Middle frontal gyrus (tissue), 1 donor: ENCODE data around the gene MORN1.

ENCODE experiments used
- DNase-seq: peaks from one replicate; pipeline ENCODE4 v3.0.0-alpha.2; 2015; ENCODE audit warnings: low spot score; ENCODE audit errors: extremely low spot score

MORN1 gene

GRCh38 chr1:2386636-2387611, 4.4 kb downstream of the MORN1 start:
- no peak for DNase-seq

- no peak for DNase-seq
These were observed 5.6 kb downstream of the MORN1 start for GRCh38 chr1:2385606-2386280.

GRCh38 chr1:2384941-2385481, 6.3 kb downstream of the MORN1 start:
- DNase-seq: peak; percentile 20

GRCh38 chr1:2384130-2384860, 7.1 kb downstream of the MORN1 start:
- DNase-seq: no peak

GRCh38 chr1:2383576-2383975, 7.8 kb downstream of the MORN1 start:
- no peak for DNase-seq

- no peak for DNase-seq
These were observed 8.6 kb downstream of the MORN1 start for GRCh38 chr1:2382621-2383361.

- DNase-seq: no peak
These were observed 9.4 kb downstream of the MORN1 start for GRCh38 chr1:2381741-2382620.

GRCh38 chr1:2380816-2381591, 10.3 kb downstream of the MORN1 start:
- no peak for DNase-seq

- no peak for DNase-seq
These were observed 11.5 kb downstream of the MORN1 start for GRCh38 chr1:2379733-2380404.

GRCh38 chr1:2378956-2379732, 12.2 kb downstream of the MORN1 start:
- no peak for DNase-seq

- DNase-seq: no peak
These were observed 12.9 kb downstream of the MORN1 start for GRCh38 chr1:2378441-2378851.

- no peak for DNase-seq
These were observed 13.5 kb downstream of the MORN1 start for GRCh38 chr1:2377751-2378440.

- no peak for DNase-seq
These were observed 14.3 kb downstream of the MORN1 start for GRCh38 chr1:2376931-2377672.

GRCh38 chr1:2376261-2376741, 15.1 kb downstream of the MORN1 start:
- no peak for DNase-seq

- no peak for DNase-seq
These were observed 15.5 kb downstream of the MORN1 start for GRCh38 chr1:2375923-2376260.

GRCh38 chr1:2375246-2375922, 16.0 kb downstream of the MORN1 start:
- DNase-seq: no peak
